Small intestine (tissue), 7 donors: ENCODE data around the gene BCAS1. TPM values are rescaled to one million over a fixed set of nuclear protein-coding genes. Genes with fewer than 3 reads are reported as not detected.

Source experiments
- DNase-seq, 2 donors: peaks; one replicate each; pipeline versions ENCODE4 v3.0.0 to v3.0.0-alpha.2; 2013
- FAIRE-seq: peaks from 2 replicates; lab custom pipeline; 2012; peaks lifted over from hg19 to GRCh38; lab: Jason Lieb, UNC
- H3K27ac ChIP-seq, 3 donors: one replicate each; pipeline ENCODE4 v1.5.1; 2013; ENCODE audit warnings: low read length in 2 of 3, mild to moderate bottlenecking in 2 of 3, control low read depth in 1 of 3, inconsistent platforms in 1 of 3, low read depth in 1 of 3, moderate library complexity in 1 of 3
- H3K27me3 ChIP-seq, 3 donors: one replicate each; pipeline ENCODE4 v1.6.1; 2013; ENCODE audit warnings: low read length in 3 of 3, inconsistent platforms in 1 of 3; ENCODE audit not compliant: control insufficient read depth in 3 of 3, insufficient read depth in 3 of 3
- H3K36me3 ChIP-seq, 3 donors: one replicate each; pipeline ENCODE4 v1.6.1; 2013; ENCODE audit warnings: low read length in 3 of 3, inconsistent platforms in 1 of 3, low read depth in 1 of 3, mild to moderate bottlenecking in 1 of 3, moderate library complexity in 1 of 3; ENCODE audit not compliant: control insufficient read depth in 3 of 3, insufficient read depth in 2 of 3
- H3K4me1 ChIP-seq, 3 donors: one replicate each; pipeline ENCODE4 v1.6.1; 2013; ENCODE audit warnings: low read length in 2 of 3, inconsistent platforms in 1 of 3, low read depth in 1 of 3, mild to moderate bottlenecking in 1 of 3, moderate library complexity in 1 of 3; ENCODE audit not compliant: control insufficient read depth in 3 of 3, insufficient read depth in 2 of 3
- H3K4me3 ChIP-seq, 3 donors: one replicate each; pipeline ENCODE4 v1.5.1; 2013; ENCODE audit warnings: low read length in 3 of 3, control low read depth in 1 of 3, inconsistent platforms in 1 of 3, low read depth in 1 of 3, mild to moderate bottlenecking in 1 of 3, moderate library complexity in 1 of 3
- H3K9me3 ChIP-seq, 2 donors: one replicate each; pipeline ENCODE4 v1.6.1; 2013; ENCODE audit warnings: low read depth in 1 of 2, low read length in 1 of 2; ENCODE audit not compliant: control insufficient read depth in 2 of 2, insufficient read depth in 1 of 2
- WGBS, 3 donors: extraction: QIAGEN DNeasy Blood & Tissue Kit; methylation state at CpG; one replicate each; pipeline ENCODE4 v1.1.7; 2013; 5-methylcytosine and 5-hydroxymethylcytosine counted together
- polyA plus RNA-seq, 4 donors: library from polyadenylated mRNA; stranded (reverse) in 3 of 4; unstranded in 1 of 4; fragments of 200-250 nt in 3 of 4; fragments of 120-200 nt in 1 of 4; gene quantifications; one replicate each; pipeline versions ENCODE4 v1.2.1 to v1.2.3, GENCODE V29; 2013
- donor health status: healthy with polysubstance abuse.
- donor health status: control.
- donor health status: control.
- donor health status: Bipolar disorder and iron deficiency.
- donor health status: healthy.

Gene BCAS1
- polyA plus RNA-seq, 4 donors = 5.3 to 52.9 (median 30.8) TPM

DNA sequence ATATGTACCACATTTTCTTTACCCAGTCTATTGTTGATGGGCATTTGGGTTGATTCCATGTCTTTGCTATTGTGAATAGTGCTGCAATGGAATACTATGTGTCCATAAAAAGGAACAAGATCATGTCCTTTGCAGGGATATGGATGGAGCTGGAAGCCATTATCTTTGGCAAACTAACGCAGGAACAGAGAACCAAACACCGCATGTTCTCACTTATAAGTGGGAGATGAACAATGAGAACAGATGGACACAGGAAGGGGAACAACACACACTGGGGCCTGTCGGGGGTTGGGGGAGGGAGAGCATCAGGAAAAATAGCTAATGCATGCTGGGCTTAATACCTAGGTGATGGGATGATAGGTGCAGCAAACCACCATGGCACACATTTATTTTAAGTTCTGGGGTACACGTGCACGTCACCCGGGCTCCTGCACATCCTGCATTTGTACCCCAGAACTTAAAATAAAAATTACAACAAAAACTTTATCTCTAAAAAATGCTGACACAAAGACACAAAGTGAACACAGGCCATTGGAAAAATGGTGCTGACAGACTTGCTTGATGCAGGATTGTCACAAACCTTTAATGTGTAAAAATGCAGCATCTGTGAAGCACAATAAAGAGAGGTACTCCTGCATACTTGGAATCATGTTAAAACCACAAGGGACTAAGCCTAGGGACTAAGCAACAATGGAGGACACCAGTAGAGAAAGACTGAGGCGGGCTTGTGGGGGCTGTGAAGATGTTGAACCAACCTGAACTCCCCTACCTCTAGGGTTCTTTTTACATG is 48.8 kb downstream of the BCAS1 start:
- WGBS, 3 donors = 87 to 94% (median 88%) methylated on average over 7 of the region's 7 CpGs
- no peaks in the 10 kb centered on the region for H3K4me1 ChIP-seq
- no peaks in the 10 kb centered on the region for H3K9me3 ChIP-seq
- DNase-seq (no peak), FAIRE-seq (no peak)
- no peak overlapping the region for H3K4me3 ChIP-seq
- no peaks in the 10 kb centered on the region for H3K36me3 ChIP-seq
- H3K27me3 ChIP-seq = no peaks in the 10 kb centered on the region
- H3K27ac ChIP-seq = no peak overlapping the region

DNA sequence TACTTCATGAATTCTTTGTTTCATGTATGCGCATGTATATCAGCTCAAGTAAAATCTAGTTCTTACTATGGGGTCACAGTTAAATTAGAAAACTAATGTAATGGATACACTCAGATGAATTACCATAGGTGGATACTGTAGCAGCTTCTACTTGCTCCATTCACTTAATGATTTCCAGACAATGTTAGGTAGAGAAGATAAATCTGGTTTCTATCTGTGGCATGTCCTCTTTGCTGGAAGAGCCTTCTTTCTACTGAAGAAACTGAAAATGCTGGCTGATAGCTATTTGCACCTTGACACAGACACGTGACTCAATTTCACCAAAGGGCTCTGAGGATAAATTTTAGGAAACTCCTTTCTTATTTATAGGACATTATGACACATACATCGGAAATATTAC is 49.5 kb downstream of the BCAS1 start:
- Histone ChIP-seq H3K27me3 (no peaks in the 10 kb centered on the region), H3K36me3 (no peaks in the 10 kb centered on the region), H3K4me3 (no peak overlapping the region), H3K4me1 (no peaks in the 10 kb centered on the region), H3K9me3 (no peaks in the 10 kb centered on the region), H3K27ac (no peak overlapping the region)
- WGBS, 3 donors = 84 to 90% (median 89%) methylated on average over 3 of the region's 3 CpGs
- FAIRE-seq (no peak), DNase-seq (no peak)

DNA sequence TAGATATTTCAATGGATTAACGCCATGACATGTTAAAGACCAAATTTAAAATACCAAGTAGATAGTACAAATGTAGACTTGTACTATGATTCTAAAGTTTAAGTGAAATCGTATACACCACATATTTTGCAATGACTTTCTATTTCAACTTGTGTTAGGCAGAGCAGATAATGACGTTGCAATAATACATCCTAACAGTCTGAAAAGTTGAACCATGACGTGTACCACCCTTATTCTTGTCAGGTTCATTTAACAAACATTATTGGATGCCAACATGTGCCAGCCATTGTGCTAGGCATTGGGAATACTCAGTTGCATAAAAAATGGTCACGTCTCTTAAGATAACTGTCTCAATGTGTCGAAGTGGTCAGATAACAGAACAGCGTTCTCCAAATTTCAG is 50.0 kb downstream of the BCAS1 start:
- Histone ChIP-seq H3K9me3 (no peaks in the 10 kb centered on the region), H3K27ac (no peak overlapping the region), H3K36me3 (no peaks in the 10 kb centered on the region), H3K4me1 (no peaks in the 10 kb centered on the region), H3K4me3 (no peak overlapping the region), H3K27me3 (no peaks in the 10 kb centered on the region)
- WGBS, 3 donors = 83 to 89% (median 83%) methylated on average over 7 of the region's 7 CpGs
- DNase-seq = no peak
- no peak for FAIRE-seq

DNA sequence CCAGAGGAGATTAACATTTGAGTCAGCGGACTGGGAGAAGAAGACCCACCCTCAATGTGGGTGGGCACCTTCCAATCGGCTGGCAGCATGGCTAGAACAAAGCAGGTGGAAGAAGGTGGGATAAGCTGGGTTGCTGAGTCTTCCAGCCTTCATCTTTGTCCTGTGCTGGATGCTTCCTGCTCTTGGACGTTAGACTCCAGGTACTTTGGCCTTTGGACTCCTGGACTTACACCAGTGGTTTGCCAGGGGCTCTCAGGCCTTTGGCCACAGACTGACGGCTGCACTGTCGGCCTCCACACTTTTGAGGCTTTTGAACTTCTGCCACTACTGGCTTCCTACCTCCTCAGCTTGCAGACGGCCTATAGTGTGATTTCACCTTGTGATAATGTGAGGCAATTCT is 50.8 kb downstream of the BCAS1 start:
- Histone ChIP-seq H3K9me3 (no peaks in the 10 kb centered on the region), H3K4me1 (no peaks in the 10 kb centered on the region), H3K4me3 (no peak overlapping the region), H3K27me3 (no peaks in the 10 kb centered on the region), H3K36me3 (no peaks in the 10 kb centered on the region), H3K27ac (no peak overlapping the region)
- 42 to 73% (median 43%) methylated on average over 6 of the region's 6 CpGs for WGBS, 3 donors
- FAIRE-seq = no peak
- DNase-seq = peak in 1 of 2 donors; percentile 5

DNA sequence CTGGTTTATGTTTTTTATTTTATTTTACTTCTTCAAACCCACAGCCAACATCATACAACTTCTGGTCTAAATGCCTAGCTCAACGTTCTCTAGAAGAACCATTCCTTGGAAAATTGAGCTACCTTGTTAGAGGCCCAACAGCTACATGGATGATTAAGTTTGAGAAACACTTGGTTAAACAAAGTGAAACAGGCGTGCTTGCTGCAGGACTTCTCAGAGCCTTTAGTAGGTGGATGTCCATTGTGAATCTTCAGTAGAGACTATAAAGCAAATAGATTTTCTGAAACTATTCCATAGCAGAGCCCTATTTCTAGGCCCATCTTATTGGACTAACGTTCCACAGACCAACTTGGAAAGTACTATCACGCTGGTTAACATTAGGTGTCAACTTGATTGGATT is 51.3 kb downstream of the BCAS1 start:
- no peak for FAIRE-seq
- Histone ChIP-seq H3K27ac (no peak overlapping the region), H3K4me1 (no peaks in the 10 kb centered on the region), H3K4me3 (no peak overlapping the region), H3K27me3 (no peaks in the 10 kb centered on the region), H3K9me3 (no peaks in the 10 kb centered on the region), H3K36me3 (no peaks in the 10 kb centered on the region)
- WGBS, 3 donors = 86 to 93% (median 90%) methylated on average over 4 of the region's 4 CpGs
- no peak for DNase-seq

DNA sequence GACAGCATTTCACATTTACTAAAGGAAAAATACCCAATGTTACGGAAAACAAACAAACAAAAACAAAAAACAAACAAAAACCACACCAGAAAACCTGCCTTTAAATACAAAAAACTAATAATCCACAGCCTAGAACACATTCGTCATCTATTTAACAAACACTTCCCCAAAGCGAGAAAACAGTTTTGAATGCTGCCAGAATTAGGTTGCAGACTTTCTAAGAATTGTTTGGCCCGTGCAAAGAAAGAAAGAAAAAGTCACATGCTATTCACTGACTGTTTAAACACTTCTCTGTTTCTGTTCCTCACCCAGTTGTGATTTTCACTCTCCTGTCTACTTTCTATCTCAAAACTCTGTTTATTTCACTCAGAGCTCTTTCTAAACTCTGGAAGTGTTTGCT is 52.5 kb downstream of the BCAS1 start:
- H3K4me3 ChIP-seq = no peak overlapping the region
- WGBS, 3 donors = 49 to 84% (median 70%) methylated on average over 4 of the region's 4 CpGs
- H3K4me1 ChIP-seq = no peaks in the 10 kb centered on the region
- H3K27ac ChIP-seq = no peak overlapping the region
- H3K27me3 ChIP-seq = no peaks in the 10 kb centered on the region
- no peaks in the 10 kb centered on the region for H3K9me3 ChIP-seq
- FAIRE-seq (no peak), DNase-seq (no peak)
- H3K36me3 ChIP-seq = no peaks in the 10 kb centered on the region

DNA sequence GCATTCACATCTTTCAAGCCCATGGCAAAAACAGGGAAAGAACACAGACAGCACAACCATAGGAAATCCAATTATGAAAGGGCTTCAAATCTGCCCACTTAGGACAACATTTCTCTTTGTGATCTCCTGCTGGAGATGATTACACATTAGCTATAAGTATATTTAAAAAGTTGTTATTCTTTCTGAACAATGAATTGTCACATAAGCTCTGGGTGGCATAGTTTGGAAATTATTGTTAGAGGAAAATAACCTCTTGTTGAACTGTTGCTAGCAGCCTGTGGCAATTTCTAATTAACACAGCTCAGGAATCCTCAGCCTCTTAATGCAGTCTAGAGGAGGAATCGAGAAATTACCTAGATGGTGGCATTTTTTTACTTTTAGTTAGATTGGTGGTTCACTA is 54.9 kb downstream of the BCAS1 start:
- Histone ChIP-seq H3K4me3 (no peak overlapping the region), H3K36me3 (no peaks in the 10 kb centered on the region), H3K27me3 (no peaks in the 10 kb centered on the region), H3K4me1 (no peaks in the 10 kb centered on the region), H3K9me3 (no peaks in the 10 kb centered on the region), H3K27ac (no peak overlapping the region)
- 76 to 86% (median 79%) methylated on average over 1 of the region's 1 CpG for WGBS, 3 donors
- no peak for FAIRE-seq
- DNase-seq = no peak

DNA sequence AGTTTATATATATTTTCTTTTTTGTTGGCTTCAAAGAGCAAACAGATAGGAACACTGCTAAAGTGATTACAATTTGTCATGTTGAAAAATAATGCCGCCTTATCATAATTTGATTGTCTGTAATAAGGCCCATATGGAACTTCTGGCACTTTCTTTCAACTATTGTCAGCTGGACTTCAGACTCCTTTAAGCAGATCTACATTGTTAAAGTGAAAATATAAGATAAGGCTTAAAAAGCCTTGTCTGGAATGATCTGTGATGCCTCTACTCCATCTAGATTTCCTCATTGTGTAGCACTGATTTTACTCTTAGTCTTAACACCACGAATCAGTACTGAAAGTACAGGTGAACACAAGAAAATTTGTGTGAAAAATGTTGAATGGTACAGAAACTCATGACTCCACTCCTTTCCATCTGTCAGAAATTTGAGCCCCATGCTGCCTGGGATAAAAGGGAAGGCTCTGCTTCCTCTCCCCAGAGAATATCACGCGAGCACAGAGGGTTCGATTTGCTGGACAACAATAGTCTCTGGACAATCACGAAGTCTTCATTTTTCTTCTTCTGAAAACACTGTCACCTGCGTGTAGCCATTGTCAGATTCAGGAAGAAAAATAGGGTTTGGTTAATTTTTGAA is 56.0 kb downstream of the BCAS1 start:
- DNase-seq = peak in 1 of 2 donors; percentile 4
- H3K27ac ChIP-seq = no peak overlapping the region
- H3K27me3 ChIP-seq = no peaks in the 10 kb centered on the region
- WGBS, 3 donors = 49 to 65% (median 62%) methylated on average over 7 of the region's 7 CpGs
- no peaks in the 10 kb centered on the region for H3K9me3 ChIP-seq
- no peak overlapping the region for H3K4me3 ChIP-seq
- no peaks in the 10 kb centered on the region for H3K4me1 ChIP-seq
- no peak for FAIRE-seq
- H3K36me3 ChIP-seq = no peaks in the 10 kb centered on the region
